Keratinocyte (primary cell): Measurements from ENCODE around the gene ASH1L. TPM values are rescaled to one million over a fixed set of nuclear protein-coding genes. Genes with fewer than 3 reads are reported as not detected.

ENCODE experiments used
- DNase-seq: peaks from one replicate; pipeline ENCODE4 v3.0.0-alpha.2; 2011; ENCODE audit warnings: low read depth, missing footprints, low spot score
- FAIRE-seq: peaks from 2 replicates; lab custom pipeline; 2011; peaks lifted over from hg19 to GRCh38; lab: Jason Lieb, UNC
- H2AFZ ChIP-seq: 2 replicates; pipeline ENCODE4 v1.6.0; 2012; ENCODE audit warnings: low read length, control low read depth, inconsistent platforms; ENCODE audit not compliant: control insufficient read depth
- H3K27ac ChIP-seq: 2 replicates; pipeline ENCODE4 v1.5.1; 2011; ENCODE audit warnings: low read length; ENCODE audit not compliant: control insufficient read depth, insufficient read depth
- H3K27me3 ChIP-seq: 3 replicates; pipeline ENCODE4 v1.6.0; 2011; ENCODE audit warnings: low read length; ENCODE audit not compliant: control insufficient read depth, insufficient read depth; ENCODE audit errors: extremely low read depth
- H3K36me3 ChIP-seq, 2 experiments: 2 replicates in 1 of 2; 3 replicates in 1 of 2; pipeline ENCODE4 v1.5.1; 2011; ENCODE audit warnings: low read length in 2 of 2, mild to moderate bottlenecking in 1 of 2; ENCODE audit not compliant: control insufficient read depth in 2 of 2, insufficient read depth in 2 of 2; ENCODE audit errors: extremely low read depth in 1 of 2
- H3K4me1 ChIP-seq: 3 replicates; pipeline ENCODE4 v1.5.1; 2011; ENCODE audit warnings: low read length; ENCODE audit not compliant: control insufficient read depth, insufficient read depth; ENCODE audit errors: extremely low read depth
- H3K4me2 ChIP-seq: 3 replicates; pipeline ENCODE4 v1.6.0; 2011; ENCODE audit warnings: low read depth, low read length; ENCODE audit not compliant: control insufficient read depth, insufficient read depth; ENCODE audit errors: extremely low read depth
- H3K4me3 ChIP-seq, 3 experiments: fragments of 200-600 bp in 1 of 3; sonication (generic) in 1 of 3; 2 replicates in 2 of 3; 3 replicates in 1 of 3; pipeline ENCODE4 v1.5.1; 2011 to 2016; ENCODE audit warnings: low read length in 3 of 3, mild to moderate bottlenecking in 3 of 3, control low read depth in 2 of 3, inconsistent platforms in 1 of 3, low read depth in 1 of 3, mixed read lengths in 1 of 3, mixed run types in 1 of 3, moderate library complexity in 1 of 3; ENCODE audit not compliant: control insufficient read depth in 2 of 3, insufficient read depth in 2 of 3; ENCODE audit errors: extremely low read depth in 1 of 3
- H3K79me2 ChIP-seq: 2 replicates; pipeline ENCODE4 v1.6.0; 2012; ENCODE audit warnings: low read length; ENCODE audit not compliant: control insufficient read depth, insufficient read depth
- H3K9ac ChIP-seq: 3 replicates; pipeline ENCODE4 v1.6.0; 2011; ENCODE audit warnings: low read length; ENCODE audit not compliant: control insufficient read depth, insufficient read depth; ENCODE audit errors: extremely low read depth
- H3K9me1 ChIP-seq: 3 replicates; pipeline ENCODE4 v1.6.0; 2011; ENCODE audit warnings: low read length; ENCODE audit not compliant: control insufficient read depth, insufficient read depth; ENCODE audit errors: extremely low read depth
- H3K9me3 ChIP-seq: 2 replicates; pipeline ENCODE4 v1.5.1; 2012; ENCODE audit warnings: low read depth, low read length; ENCODE audit not compliant: control insufficient read depth
- H4K20me1 ChIP-seq: 3 replicates; pipeline ENCODE4 v1.6.0; 2011; ENCODE audit warnings: low read length; ENCODE audit not compliant: control insufficient read depth, insufficient read depth; ENCODE audit errors: extremely low read depth
- EZH2 ChIP-seq: IDR thresholded peaks from one replicate; pipeline ENCODE4 v1.6.1; 2012; ENCODE audit warnings: inconsistent platforms, mild to moderate bottlenecking, low read length, moderate library complexity
- dilution Hi-C: fragments of 300-500 bp; cut with MboI; formaldehyde crosslinking; loops from one replicate; pipeline ENCODE4 v1.7.0; 2020; ENCODE audit warnings: low sequenced_read_pairs; ENCODE audit not compliant: extremely low pct_ligation_motif_present
- polyA plus RNA-seq, 5 experiments: library from polyadenylated mRNA; depleted of rRNA in 3 of 5; stranded (reverse) in 3 of 5; stranded (forward) in 1 of 5; unstranded in 1 of 5; fragments of >200 nt; gene quantifications; 1 replicate in 1 of 5; 2 replicates in 3 of 5; 3 replicates in 1 of 5; pipeline versions ENCODE4 v1.2.1 to v1.2.3, GENCODE V29; 2011 to 2012; ENCODE audit warnings: missing spikeins in 2 of 5, low read depth in 1 of 5, low replicate concordance in 1 of 5
- TF ChIP-seq, protein P1 (sequence below), 3 experiments: IDR thresholded peaks in 1 of 3; conservative IDR thresholded peaks in 1 of 3; optimal IDR thresholded peaks in 1 of 3; 2 replicates in 2 of 3; 3 replicates in 1 of 3; pipeline versions ENCODE3 to v1.5.1; 2011; ENCODE audit warnings: low read length in 3 of 3, mild to moderate bottlenecking in 3 of 3, moderate library complexity in 2 of 3, control low read depth in 1 of 3, inconsistent platforms in 1 of 3; ENCODE audit not compliant: insufficient read depth in 2 of 3; ENCODE audit errors: extremely low read depth in 1 of 3

ASH1L gene
- polyA plus RNA-seq, 1 donor (not counting 4 experiments of a cell fraction or from before 2014, with no cell fraction given), result 13.8 TPM

DNA sequence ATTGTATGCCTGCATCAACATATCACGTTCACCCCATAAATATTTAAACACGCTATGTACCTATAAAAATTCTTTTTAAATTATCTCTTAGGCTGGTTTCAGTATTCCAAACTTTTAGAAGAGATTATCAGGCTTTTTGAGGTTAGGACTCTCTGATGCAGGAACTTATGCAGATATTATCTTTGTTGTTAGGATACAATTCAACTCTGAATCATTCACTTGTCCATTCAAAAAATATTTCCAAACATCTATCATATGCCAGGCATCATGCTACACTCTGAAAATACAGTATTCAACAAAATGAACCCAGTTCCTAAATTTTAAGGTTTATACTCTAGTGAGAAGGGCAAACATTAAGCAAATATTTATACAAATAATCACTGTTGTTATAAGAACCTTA is 40.5 kb downstream of the ASH1L start:
- Histone ChIP-seq H3K4me1 (no peaks in the 10 kb centered on the region), H2AFZ (no peak overlapping the region), H4K20me1 (no peaks in the 10 kb centered on the region), H3K36me3 (peaks cover 0 to 1% of the 10 kb centered on the region in 2 experiments), H3K79me2 (peaks cover 63% of the 10 kb centered on the region), H3K4me3 (no peak overlapping the region), H3K27ac (no peak overlapping the region), H3K27me3 (no peaks in the 10 kb centered on the region), H3K9me1 (no peaks in the 10 kb centered on the region), H3K9ac (no peak overlapping the region), H3K4me2 (no peak overlapping the region), H3K9me3 (no peaks in the 10 kb centered on the region)
- TF ChIP-seq, protein P1, sequence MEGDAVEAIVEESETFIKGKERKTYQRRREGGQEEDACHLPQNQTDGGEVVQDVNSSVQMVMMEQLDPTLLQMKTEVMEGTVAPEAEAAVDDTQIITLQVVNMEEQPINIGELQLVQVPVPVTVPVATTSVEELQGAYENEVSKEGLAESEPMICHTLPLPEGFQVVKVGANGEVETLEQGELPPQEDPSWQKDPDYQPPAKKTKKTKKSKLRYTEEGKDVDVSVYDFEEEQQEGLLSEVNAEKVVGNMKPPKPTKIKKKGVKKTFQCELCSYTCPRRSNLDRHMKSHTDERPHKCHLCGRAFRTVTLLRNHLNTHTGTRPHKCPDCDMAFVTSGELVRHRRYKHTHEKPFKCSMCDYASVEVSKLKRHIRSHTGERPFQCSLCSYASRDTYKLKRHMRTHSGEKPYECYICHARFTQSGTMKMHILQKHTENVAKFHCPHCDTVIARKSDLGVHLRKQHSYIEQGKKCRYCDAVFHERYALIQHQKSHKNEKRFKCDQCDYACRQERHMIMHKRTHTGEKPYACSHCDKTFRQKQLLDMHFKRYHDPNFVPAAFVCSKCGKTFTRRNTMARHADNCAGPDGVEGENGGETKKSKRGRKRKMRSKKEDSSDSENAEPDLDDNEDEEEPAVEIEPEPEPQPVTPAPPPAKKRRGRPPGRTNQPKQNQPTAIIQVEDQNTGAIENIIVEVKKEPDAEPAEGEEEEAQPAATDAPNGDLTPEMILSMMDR (optimal IDR thresholded peaks at IDR 0.05 in 1 of 3, IDR thresholded peaks at IDR 0.05 in 1 of 3, conservative IDR thresholded peaks at IDR 0.05 in 1 of 3; ENCODE audit: extremely low read depth in 1 of 3, insufficient read depth in 2 of 3, low read length in 3 of 3), result no peak
- TF ChIP-seq EZH2, result no peak
- no peak for DNase-seq
- FAIRE-seq, result no peak
- dilution Hi-C loops, result no loop called here

DNA sequence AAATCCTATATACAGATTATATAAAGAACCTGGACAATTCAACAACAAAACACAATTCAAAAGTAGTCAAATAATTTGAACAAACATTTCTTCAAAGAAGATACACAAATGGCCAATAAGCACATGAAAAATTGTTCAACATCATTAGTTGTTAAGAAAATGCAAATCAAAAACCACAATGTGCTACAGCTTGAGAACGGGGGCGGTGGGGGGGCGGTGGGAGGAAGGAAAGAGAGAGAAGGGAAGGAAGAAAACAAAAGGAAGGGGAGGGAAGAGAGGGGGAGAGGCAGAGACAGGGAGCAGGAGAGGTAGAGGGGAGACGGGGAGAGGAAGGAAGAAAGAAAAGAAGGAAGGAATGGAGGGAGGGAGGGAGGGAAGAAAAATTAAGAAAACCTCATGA is 44.1 kb downstream of the ASH1L start:
- Histone ChIP-seq H3K36me3 (peaks cover 0 to 3% of the 10 kb centered on the region in 2 experiments), H4K20me1 (no peaks in the 10 kb centered on the region), H3K79me2 (peaks cover 59% of the 10 kb centered on the region), H3K27me3 (no peaks in the 10 kb centered on the region), H3K4me3 (no peak overlapping the region), H3K27ac (no peak overlapping the region), H3K9me3 (no peaks in the 10 kb centered on the region), H3K4me1 (no peaks in the 10 kb centered on the region), H3K9ac (no peak overlapping the region), H3K9me1 (no peaks in the 10 kb centered on the region), H3K4me2 (no peak overlapping the region), H2AFZ (no peak overlapping the region)
- DNase-seq, result no peak
- no peak for FAIRE-seq
- TF ChIP-seq EZH2, result no peak
- TF ChIP-seq, protein P1 (optimal IDR thresholded peaks at IDR 0.05 in 1 of 3, IDR thresholded peaks at IDR 0.05 in 1 of 3, conservative IDR thresholded peaks at IDR 0.05 in 1 of 3; ENCODE audit: extremely low read depth in 1 of 3, insufficient read depth in 2 of 3, low read length in 3 of 3), result no peak
- dilution Hi-C loops, result no loop called here
